ENCODE measurements around the gene CPB1.

CPB1 gene

GRCh38 chr3:148790851-148791735 lies 36.5 kb upstream of the CPB1 start:
- POLR2A ChIA-PET, result no interaction called here
- no peak for TF ChIP-seq CTCF (IDR thresholded peaks at IDR 0.05; ENCODE audit: control extremely low read depth, extremely low read depth, low read depth, missing control alignments)
- CTCF ChIA-PET, result interaction anchor here (1.1 kb wide), 1 partner anchor 8 kb away, joined by 3 read pairs; no protein-coding TSS in a partner anchor
- DNase-seq (ENCODE audit: extremely low spot score), result no peak

- no peak for TF ChIP-seq CTCF (IDR thresholded peaks at IDR 0.05; ENCODE audit: control extremely low read depth, extremely low read depth, low read depth, missing control alignments)
- ChIA-PET POLR2A (no interaction called here), CTCF (no interaction called here)
- no peak for DNase-seq (ENCODE audit: extremely low spot score)
Measured at GRCh38 chr3:148791920-148792319, 35.7 kb upstream of the CPB1 start.

GRCh38 chr3:148792516-148792915 lies 35.1 kb upstream of the CPB1 start:
- DNase-seq (ENCODE audit: extremely low spot score), result no peak
- no peak for TF ChIP-seq CTCF (IDR thresholded peaks at IDR 0.05; ENCODE audit: control extremely low read depth, extremely low read depth, low read depth, missing control alignments)
- CTCF ChIA-PET, result no interaction called here
- POLR2A ChIA-PET, result no interaction called here

- no peak for DNase-seq (ENCODE audit: extremely low spot score)
- ChIA-PET POLR2A (no interaction called here), CTCF (interaction anchor here (2.2 kb wide), 1 partner anchor 11 kb away, joined by 14 read pairs; no protein-coding TSS in a partner anchor)
- no peak for TF ChIP-seq CTCF (IDR thresholded peaks at IDR 0.05; ENCODE audit: control extremely low read depth, extremely low read depth, low read depth, missing control alignments)
Measured at GRCh38 chr3:148796799-148797198, 30.8 kb upstream of the CPB1 start.

GRCh38 chr3:148797795-148798194 lies 29.8 kb upstream of the CPB1 start:
- POLR2A ChIA-PET, result no interaction called here
- no peak for DNase-seq (ENCODE audit: extremely low spot score)
- CTCF ChIA-PET, result interaction anchor here (0.8 to 2.2 kb wide), 4 partner anchors 9 to 21 kb away, joined by 3 to 14 read pairs (median 4); no protein-coding TSS in a partner anchor
- TF ChIP-seq CTCF (IDR thresholded peaks at IDR 0.05; ENCODE audit: control extremely low read depth, extremely low read depth, low read depth, missing control alignments), result no peak

GRCh38 chr3:148800414-148800813 lies 27.2 kb upstream of the CPB1 start:
- ChIA-PET POLR2A (no interaction called here), CTCF (no interaction called here)
- no peak for DNase-seq (ENCODE audit: extremely low spot score)
- no peak for TF ChIP-seq CTCF (IDR thresholded peaks at IDR 0.05; ENCODE audit: control extremely low read depth, extremely low read depth, low read depth, missing control alignments)
